A549 (cell line): ENCODE data around the gene COL5A2. TPM values are rescaled to one million over a fixed set of nuclear protein-coding genes. Genes with fewer than 3 reads are reported as not detected.

Source experiments
- ATAC-seq, 2 experiments: fragments of 200-7000 bp in 1 of 2; fragments of >200 bp in 1 of 2; cut with Nextera tagmentation in 1 of 2; cut with Tn5 transposase in 1 of 2; 3 replicates each; pipeline versions ENCODE4 v1.8.0 to v1.9.1; 2018 to 2020; ENCODE audit warnings: mild to moderate bottlenecking in 1 of 2, moderate library complexity in 1 of 2
- CTCF ChIA-PET: fragments of 300-600 bp; sonication (Branson Sonifier 250); formaldehyde crosslinking; extraction: SDS; loops from one replicate; lab custom pipeline; 2021; ENCODE audit warnings: antibody characterized with exemption, inconsistent platforms; lab: Yijun Ruan, JAX
- POLR2A ChIA-PET: fragments of 350-600 bp; formaldehyde crosslinking; extraction: SDS; loops from one replicate; lab custom pipeline; 2021; ENCODE audit warnings: antibody characterized with exemption, inconsistent platforms; lab: Yijun Ruan, JAX
- DNase-seq, 2 experiments: peaks; one replicate each; pipeline versions ENCODE4 v3.0.0 to v3.0.0-alpha.2; 2011 to 2016; ENCODE audit warnings: low read depth in 1 of 2, low spot score in 1 of 2
- FAIRE-seq: peaks from 2 replicates; lab custom pipeline; 2011; peaks lifted over from hg19 to GRCh38; lab: Jason Lieb, UNC
- H3K27ac ChIP-seq, 2 experiments: fragments of >200 bp; sonication (Bioruptor Twin); formaldehyde crosslinking; 3 replicates each; pipeline ENCODE4 v1.5.1; 2016 to 2017
- H3K4me1 ChIP-seq: fragments of >200 bp; sonication (Bioruptor Twin); formaldehyde crosslinking; 3 replicates; pipeline ENCODE4 v1.6.1; 2016
- H3K4me2 ChIP-seq: fragments of >200 bp; sonication (Bioruptor Twin); formaldehyde crosslinking; 3 replicates; pipeline ENCODE4 v1.6.1; 2016
- H3K4me3 ChIP-seq: fragments of >200 bp; sonication (Bioruptor Twin); formaldehyde crosslinking; 3 replicates; pipeline ENCODE4 v1.5.1; 2016
- H3K9me3 ChIP-seq: fragments of >200 bp; sonication (Bioruptor Twin); formaldehyde crosslinking; 3 replicates; pipeline ENCODE4 v1.6.1; 2016
- BHLHE40 ChIP-seq: IDR thresholded peaks from 2 replicates; pipeline ENCODE4 v1.6.1; 2012; ENCODE audit warnings: low read depth, low read length, inconsistent platforms
- CBX2 ChIP-seq: fragments of 200-600 bp; sonication (generic); IDR thresholded peaks from 2 replicates; pipeline ENCODE4 v1.6.1; 2016; ENCODE audit warnings: low read depth, mild to moderate bottlenecking, borderline replicate concordance
- CHD4 ChIP-seq: fragments of 200-600 bp; sonication (generic); IDR thresholded peaks from 2 replicates; pipeline ENCODE4 v1.6.1; 2016; ENCODE audit warnings: antibody characterized with exemption, mild to moderate bottlenecking, borderline replicate concordance
- E2F6 ChIP-seq: IDR thresholded peaks from 2 replicates; pipeline ENCODE4 v1.6.1; 2012; ENCODE audit warnings: low read depth, borderline replicate concordance
- EHF ChIP-seq: fragments of 250-450 bp; sonication (Bioruptor Pico); IDR thresholded peaks from 2 replicates; pipeline ENCODE4 v1.5.0; 2020; ENCODE audit warnings: mild to moderate bottlenecking
- EHMT2 ChIP-seq: fragments of 200-600 bp; sonication (generic); IDR thresholded peaks from 2 replicates; pipeline ENCODE4 v1.6.1; 2016; ENCODE audit warnings: antibody characterized with exemption, low read depth, mild to moderate bottlenecking, moderate library complexity
- ELK1 ChIP-seq: fragments of 150-350 bp; IDR thresholded peaks from 2 replicates; pipeline ENCODE4 v1.6.1; 2014; ENCODE audit warnings: low read depth, mild to moderate bottlenecking, low read length
- HMGXB4 ChIP-seq: fragments of 250-450 bp; sonication (Bioruptor Pico); IDR thresholded peaks from 2 replicates; pipeline ENCODE4 v1.5.0; 2021; ENCODE audit warnings: mild to moderate bottlenecking, moderate library complexity, borderline replicate concordance
- HOXA7 ChIP-seq: fragments of 250-450 bp; sonication (Bioruptor Pico); IDR thresholded peaks from 2 replicates; pipeline ENCODE4 v1.5.0; 2020; ENCODE audit warnings: mild to moderate bottlenecking, moderate library complexity
- HOXB13 ChIP-seq: fragments of 250-450 bp; sonication (Bioruptor Pico); IDR thresholded peaks from 2 replicates; pipeline ENCODE4 v1.5.0; 2020; ENCODE audit warnings: low read depth, mild to moderate bottlenecking, moderate library complexity
- MAFK ChIP-seq: fragments of 450-650 bp; IDR thresholded peaks from 2 replicates; pipeline ENCODE4 v1.6.1; 2014; ENCODE audit not compliant: partially characterized antibody
- MAX ChIP-seq: IDR thresholded peaks from 2 replicates; pipeline ENCODE4 v1.6.1; 2012
- NR3C1 ChIP-seq: fragments of >200 bp; sonication (Bioruptor Twin); formaldehyde crosslinking; IDR thresholded peaks from 3 replicates; pipeline ENCODE4 v1.6.1; 2017
- POLR2A ChIP-seq: IDR thresholded peaks from 2 replicates; pipeline ENCODE4 v1.6.1; 2012; ENCODE audit warnings: mild to moderate bottlenecking, low read length
- RCOR1 ChIP-seq: fragments of 150-350 bp; IDR thresholded peaks from 2 replicates; pipeline ENCODE4 v1.6.1; 2014; ENCODE audit warnings: antibody characterized with exemption, low read length, low read depth
- RFX5 ChIP-seq: fragments of 450-650 bp; IDR thresholded peaks from 2 replicates; pipeline ENCODE4 v1.7.1; 2014; ENCODE audit warnings: antibody characterized with exemption, mild to moderate bottlenecking, moderate library complexity
- SREBF2 ChIP-seq: fragments of 450-650 bp; IDR thresholded peaks from 2 replicates; pipeline ENCODE4 v1.6.1; 2014; ENCODE audit warnings: mild to moderate bottlenecking, moderate library complexity
- USF2 ChIP-seq: fragments of 450-650 bp; IDR thresholded peaks from 2 replicates; pipeline ENCODE4 v1.6.1; 2014; ENCODE audit warnings: antibody characterized with exemption
- ZC3H11A ChIP-seq: fragments of 450-650 bp; IDR thresholded peaks from 2 replicates; pipeline ENCODE4 v1.6.1; 2014; ENCODE audit warnings: antibody characterized with exemption, mild to moderate bottlenecking
- ZFP36 ChIP-seq: fragments of 450-650 bp; IDR thresholded peaks from 2 replicates; pipeline ENCODE4 v1.6.1; 2014; ENCODE audit warnings: borderline replicate concordance; ENCODE audit not compliant: partially characterized antibody
- ZSCAN20 ChIP-seq: fragments of 250-450 bp; sonication (Bioruptor Pico); IDR thresholded peaks from 2 replicates; pipeline ENCODE4 v1.8.0; 2022; ENCODE audit warnings: mild to moderate bottlenecking, moderate library complexity
- polyA plus RNA-seq, 4 experiments: library from polyadenylated mRNA; depleted of rRNA in 3 of 4; stranded (reverse); fragments of >200 nt; fragmentation: RNase III in 1 of 4; extraction: RNeasy Plus Mini Kit Qiagen cat#74134 plus additional on column Dnase treatment in 1 of 4; gene quantifications; 2 replicates in 3 of 4; 3 replicates in 1 of 4; pipeline ENCODE4 v1.2.3, GENCODE V29; 2011 to 2017

The COL5A2 gene
- polyA plus RNA-seq, 2 of the 4 experiments (the other 2 are of a cell fraction), result 152 to 215 TPM

GRCh38 chr2:189000221-189000620, 179.3 kb downstream of the COL5A2 start:
- Histone ChIP-seq H3K4me2 (no peak overlapping the region), H3K27ac (no peak overlapping the region), H3K9me3 (no peaks in the 10 kb centered on the region), H3K4me3 (no peak overlapping the region), H3K4me1 (peaks cover 18% of the 10 kb centered on the region)
- no peak for DNase-seq
- CTCF ChIA-PET, result no interaction called here
- POLR2A ChIA-PET, result no interaction called here
- TF ChIP-seq CBX2 (no peak), HOXB13 (CRISPR knock-in tag) (no peak), ZSCAN20 (CRISPR knock-in tag) (no peak), EHMT2 (no peak), MAX (no peak), USF2 (no peak), BHLHE40 (no peak)
- FAIRE-seq, result no peak
- ATAC-seq, result no peak; a peak in 1 of 6 replicates

GRCh38 chr2:188997263-188997662, 182.3 kb downstream of the COL5A2 start:
- H3K27ac ChIP-seq, result no peak overlapping the region
- CTCF ChIA-PET, result interaction anchor here (1.1 kb wide), 1 partner anchor 232 kb away, joined by 3 read pairs; no protein-coding TSS in a partner anchor
- no peak for FAIRE-seq

More at GRCh38 chr2:188997263-188997662, 182.3 kb downstream of the COL5A2 start:
- Histone ChIP-seq H3K4me1 (peaks cover 14% of the 10 kb centered on the region), H3K4me3 (no peak overlapping the region), H3K9me3 (no peaks in the 10 kb centered on the region), H3K4me2 (no peak overlapping the region)
- ATAC-seq (no peak), DNase-seq (no peak)
- POLR2A ChIA-PET, result no interaction called here
- no peak for TF ChIP-seq RFX5
- TF ChIP-seq HMGXB4 (CRISPR knock-in tag), result no peak
- TF ChIP-seq RCOR1, result no peak
- no peak for TF ChIP-seq ZFP36
- TF ChIP-seq ELK1, result no peak
- TF ChIP-seq USF2, result no peak
- no peak for TF ChIP-seq NR3C1
- TF ChIP-seq MAFK, result no peak
- TF ChIP-seq EHF, result no peak
- no peak for TF ChIP-seq HOXA7 (CRISPR knock-in tag)
- TF ChIP-seq E2F6, result no peak
- no peak for TF ChIP-seq ZC3H11A
- no peak for TF ChIP-seq CHD4
- TF ChIP-seq SREBF2, result no peak
- TF ChIP-seq POLR2A, result no peak
